Uterus (tissue), 4 donors: ENCODE results near the gene SNTG2. TPM values are rescaled to one million over a fixed set of nuclear protein-coding genes. Genes with fewer than 3 reads are reported as not detected.
"Not testable (repeated sequence)": the region's sequence is repeated elsewhere in the genome, so short reads cannot be mapped to it uniquely, and the experiment has no call there.

ENCODE experiments used
- DNase-seq, 2 donors: peaks; one replicate each; pipeline ENCODE4 v3.0.0-alpha.2; 2019 to 2020
- H3K27ac ChIP-seq, 2 donors: fragments of 200-600 bp; sonication (generic); 1 replicate in 1 of 2; 2 replicates in 1 of 2; pipeline ENCODE4 v1.5.1; 2016 to 2018
- H3K27me3 ChIP-seq, 2 donors: fragments of 200-600 bp; sonication (generic); one replicate each; pipeline ENCODE4 v1.5.1; 2018 to 2019; ENCODE audit warnings: control low read depth in 1 of 2
- H3K36me3 ChIP-seq, 2 donors: fragments of 200-600 bp; sonication (generic); one replicate each; pipeline ENCODE4 v1.5.1; 2019; ENCODE audit warnings: control low read depth in 1 of 2
- H3K4me1 ChIP-seq, 2 donors: fragments of 200-600 bp; sonication (generic); one replicate each; pipeline ENCODE4 v1.5.1; 2018 to 2019; ENCODE audit warnings: control low read depth in 1 of 2
- H3K4me3 ChIP-seq, 2 donors: fragments of 200-600 bp; sonication (generic); 1 replicate in 1 of 2; 2 replicates in 1 of 2; pipeline ENCODE4 v1.5.1; 2018 to 2019; ENCODE audit warnings: mild to moderate bottlenecking in 1 of 2
- H3K9me3 ChIP-seq, 2 donors: fragments of 200-600 bp; sonication (generic); one replicate each; pipeline ENCODE4 v1.5.1; 2019; ENCODE audit warnings: control low read depth in 1 of 2
- CTCF ChIP-seq, 4 experiments: fragments of 200-600 bp in 2 of 4; fragments of 450-650 bp in 2 of 4; sonication (generic) in 2 of 4; IDR thresholded peaks; one replicate each; pipeline ENCODE4 v1.5.1; 2016 to 2019; ENCODE audit warnings: antibody characterized with exemption in 4 of 4, mild to moderate bottlenecking in 2 of 4, moderate library complexity in 1 of 4
- POLR2A ChIP-seq, 2 donors: fragments of 450-650 bp; IDR thresholded peaks; one replicate each; pipeline ENCODE4 v1.6.1; 2016; ENCODE audit warnings: antibody characterized with exemption in 2 of 2, mild to moderate bottlenecking in 1 of 2, moderate library complexity in 1 of 2
- intact Hi-C: fragments of 100-400 bp; cut with DNase I; formaldehyde crosslinking; loops from one replicate; pipeline ENCODE4 v1.15.1; 2023; ENCODE audit warnings: low total_unique reads
- total RNA-seq, 4 donors: library from RNA; depleted of rRNA in 3 of 4; stranded (reverse); fragments of >200 nt in 3 of 4; gene quantifications; one replicate each; pipeline versions ENCODE4 v1.1.0 to v1.2.4, GENCODE V29; 2014 to 2023
- donor health status: DM: yes; HTN: yes; CAD: no.

The SNTG2 gene
- total RNA-seq, 4 donors from 2014 or later = 3.2 to 46.2 (median 31.4) TPM

GRCh38 chr2:1125633-1126370 lies 175.2 kb downstream of the SNTG2 start:
- TF ChIP-seq CTCF (IDR thresholded peaks at IDR 0.05) (no peak), POLR2A (IDR thresholded peaks at IDR 0.05) (no peak)
- Histone ChIP-seq H3K27ac (no peak overlapping the region), H3K27me3 (no peaks in the 10 kb centered on the region), H3K4me1 (no peaks in the 10 kb centered on the region), H3K9me3 (no peaks in the 10 kb centered on the region), H3K4me3 (no peak overlapping the region), H3K36me3 (no peaks in the 10 kb centered on the region)
- no peak for DNase-seq
- intact Hi-C loops = no loop called here

- Histone ChIP-seq H3K4me3 (no peak overlapping the region), H3K27ac (no peak overlapping the region), H3K4me1 (no peaks in the 10 kb centered on the region), H3K9me3 (no peaks in the 10 kb centered on the region), H3K27me3 (no peaks in the 10 kb centered on the region), H3K36me3 (no peaks in the 10 kb centered on the region)
- intact Hi-C loops = no loop called here
- DNase-seq = no peak
- TF ChIP-seq CTCF (IDR thresholded peaks at IDR 0.05) = no peak
- TF ChIP-seq POLR2A (IDR thresholded peaks at IDR 0.05) = no peak
These were observed 179.3 kb downstream of the SNTG2 start for GRCh38 chr2:1129982-1130381.

GRCh38 chr2:1130922-1131321 lies 180.3 kb downstream of the SNTG2 start:
- H3K27ac ChIP-seq = no peak overlapping the region
- no peaks in the 10 kb centered on the region for H3K4me1 ChIP-seq
- no peaks in the 10 kb centered on the region for H3K9me3 ChIP-seq
- no peak for DNase-seq
- no peak overlapping the region for H3K4me3 ChIP-seq
- intact Hi-C loops = no loop called here
- no peaks in the 10 kb centered on the region for H3K36me3 ChIP-seq
- no peaks in the 10 kb centered on the region for H3K27me3 ChIP-seq
- TF ChIP-seq CTCF (IDR thresholded peaks at IDR 0.05) = no peak
- no peak for TF ChIP-seq POLR2A (IDR thresholded peaks at IDR 0.05)

- Histone ChIP-seq H3K9me3 (no peaks in the 10 kb centered on the region), H3K4me3 (no peak overlapping the region), H3K4me1 (no peaks in the 10 kb centered on the region), H3K27ac (no peak overlapping the region), H3K27me3 (no peaks in the 10 kb centered on the region), H3K36me3 (no peaks in the 10 kb centered on the region)
- intact Hi-C loops = no loop called here
- no peak for DNase-seq
- TF ChIP-seq POLR2A (IDR thresholded peaks at IDR 0.05) (no peak), CTCF (IDR thresholded peaks at IDR 0.05) (no peak)
These were observed 181.8 kb downstream of the SNTG2 start for GRCh38 chr2:1132328-1132969.

GRCh38 chr2:1133896-1134295 lies 183.2 kb downstream of the SNTG2 start:
- H3K4me3 ChIP-seq, DNase-seq, H3K4me1 ChIP-seq, H3K36me3 ChIP-seq, H3K27me3 ChIP-seq, intact Hi-C loops, H3K27ac ChIP-seq, H3K9me3 ChIP-seq: not testable (repeated sequence)
